H1 (cell line): ENCODE data around the gene FARSB. TPM values are rescaled to one million over a fixed set of nuclear protein-coding genes. Genes with fewer than 3 reads are reported as not detected.

Experiments
- CTCF ChIA-PET: fragments of 300-600 bp; sonication (Branson Sonifier 250); formaldehyde crosslinking; loops from one replicate; lab custom pipeline; 2021; ENCODE audit not compliant: partially characterized antibody; lab: Charles Lee
- POLR2A ChIA-PET: fragments of 300-600 bp; sonication (Branson Sonifier 250); formaldehyde crosslinking; loops from one replicate; lab custom pipeline; 2021; ENCODE audit warnings: inconsistent platforms; ENCODE audit not compliant: partially characterized antibody; lab: Charles Lee
- DNase-seq, 2 experiments: peaks; one replicate each; pipeline versions ENCODE4 v3.0.0 to v3.0.0-alpha.2; 2010 to 2022; ENCODE audit warnings: low spot score in 2 of 2, low read depth in 1 of 2, mixed read lengths in 1 of 2
- FAIRE-seq: peaks from 2 replicates; lab custom pipeline; 2011; peaks lifted over from hg19 to GRCh38; lab: Jason Lieb, UNC
- H2AFZ ChIP-seq: 2 replicates; pipeline ENCODE4 v1.8.1; 2012; ENCODE audit warnings: low read length, inconsistent platforms
- H2AK5ac ChIP-seq: 2 replicates; pipeline ENCODE4 v1.6.1; 2013; ENCODE audit warnings: low read depth, low read length
- H2BK120ac ChIP-seq: replicated peaks from 2 replicates; pipeline ENCODE3; 2013; ENCODE audit warnings: low read depth, low read length, inconsistent platforms
- H2BK12ac ChIP-seq: 2 replicates; pipeline ENCODE4 v1.6.1; 2013; ENCODE audit warnings: low read depth, low read length
- H2BK15ac ChIP-seq: 2 replicates; pipeline ENCODE4 v1.6.1; 2013; ENCODE audit warnings: low read length
- H2BK20ac ChIP-seq: 2 replicates; pipeline ENCODE4 v1.6.1; 2013; ENCODE audit warnings: low read length
- H2BK5ac ChIP-seq: 2 replicates; pipeline ENCODE4 v1.6.1; 2013; ENCODE audit warnings: low read depth, low read length
- H3K14ac ChIP-seq: 2 replicates; pipeline ENCODE4 v1.6.1; 2013; ENCODE audit warnings: inconsistent platforms; ENCODE audit not compliant: insufficient read length
- H3K18ac ChIP-seq: 2 replicates; pipeline ENCODE4 v1.6.1; 2013; ENCODE audit warnings: low read length; ENCODE audit errors: extremely low read depth
- H3K23ac ChIP-seq: 2 replicates; pipeline ENCODE4 v1.6.1; 2013; ENCODE audit warnings: inconsistent platforms; ENCODE audit not compliant: insufficient read length
- H3K23me2 ChIP-seq: 2 replicates; pipeline ENCODE4 v1.6.1; 2013; ENCODE audit warnings: low read depth, low read length
- H3K27ac ChIP-seq: 2 replicates; pipeline ENCODE4 v1.6.1; 2011; ENCODE audit warnings: low read depth, low read length, inconsistent platforms
- H3K27me3 ChIP-seq, 4 experiments: replicated peaks in 1 of 4; 1 replicate in 1 of 4; 2 replicates in 3 of 4; pipeline versions ENCODE4 v1.6.1 to v1.8.1; 2011 to 2013; ENCODE audit warnings: low read length in 3 of 4, mild to moderate bottlenecking in 3 of 4, inconsistent platforms in 2 of 4, mixed read lengths in 2 of 4, moderate library complexity in 1 of 4; ENCODE audit not compliant: control insufficient read depth in 3 of 4, insufficient read depth in 3 of 4; ENCODE audit errors: extremely low read depth in 1 of 4
- H3K36me3 ChIP-seq, 4 experiments: 2 replicates each; pipeline versions ENCODE4 v1.6.1 to v1.8.1; 2011 to 2013; ENCODE audit warnings: mild to moderate bottlenecking in 4 of 4, low read length in 3 of 4, moderate library complexity in 2 of 4, control low read depth in 1 of 4, inconsistent platforms in 1 of 4; ENCODE audit not compliant: insufficient read depth in 4 of 4, control insufficient read depth in 2 of 4
- H3K4ac ChIP-seq: replicated peaks from 2 replicates; pipeline ENCODE3; 2013; ENCODE audit warnings: low read length, low read depth, mixed read lengths, inconsistent platforms; ENCODE audit not compliant: insufficient read length
- H3K4me1 ChIP-seq, 4 experiments: replicated peaks in 1 of 4; 1 replicate in 1 of 4; 2 replicates in 3 of 4; pipeline versions ENCODE4 v1.6.1 to v1.8.1; 2011 to 2013; ENCODE audit warnings: low read length in 3 of 4, inconsistent platforms in 2 of 4, mixed read lengths in 1 of 4; ENCODE audit not compliant: insufficient read depth in 4 of 4, control insufficient read depth in 3 of 4
- H3K4me2 ChIP-seq, 2 experiments: 2 replicates each; pipeline versions ENCODE4 v1.6.1 to v1.8.1; 2011 to 2013; ENCODE audit warnings: low read depth in 2 of 2, low read length in 2 of 2, control low read depth in 1 of 2, inconsistent platforms in 1 of 2, mild to moderate bottlenecking in 1 of 2; ENCODE audit not compliant: insufficient read depth in 1 of 2
- H3K4me3 ChIP-seq, 4 experiments: fragments of 200-600, 300-600 bp in 1 of 4; sonication (generic), shearing (Covaris generic), sonication (Bioruptor Twin) in 1 of 4; 2 replicates each; pipeline versions ENCODE4 v1.5.1 to v1.8.1; 2011 to 2016; ENCODE audit warnings: low read length in 4 of 4, low read depth in 3 of 4, control low read depth in 2 of 4, inconsistent platforms in 2 of 4, mild to moderate bottlenecking in 2 of 4, mixed read lengths in 1 of 4, moderate library complexity in 1 of 4; ENCODE audit not compliant: insufficient read depth in 2 of 4; ENCODE audit errors: extremely low read depth in 1 of 4
- H3K56ac ChIP-seq: replicated peaks from 2 replicates; pipeline ENCODE3; 2013; ENCODE audit warnings: low read depth, mild to moderate bottlenecking, mixed read lengths, low read length, inconsistent platforms; ENCODE audit not compliant: insufficient read length
- H3K79me1 ChIP-seq: 2 replicates; pipeline ENCODE4 v1.6.1; 2013; ENCODE audit warnings: low read depth, low read length, control low read depth
- H3K79me2 ChIP-seq, 2 experiments: 2 replicates each; pipeline versions ENCODE4 v1.6.1 to v1.8.1; 2012 to 2013; ENCODE audit warnings: low read length in 2 of 2, mild to moderate bottlenecking in 2 of 2, inconsistent platforms in 1 of 2; ENCODE audit not compliant: insufficient read depth in 2 of 2, control insufficient read depth in 1 of 2
- H3K9ac ChIP-seq, 4 experiments: replicated peaks in 1 of 4; 1 replicate in 1 of 4; 2 replicates in 3 of 4; pipeline versions ENCODE4 v1.6.1 to v1.8.1; 2011 to 2013; ENCODE audit warnings: low read depth in 3 of 4, low read length in 3 of 4, control low read depth in 2 of 4, mild to moderate bottlenecking in 2 of 4, moderate library complexity in 2 of 4, inconsistent platforms in 1 of 4; ENCODE audit errors: extremely low read depth in 1 of 4
- H3K9me3 ChIP-seq, 2 experiments: 2 replicates each; pipeline versions ENCODE4 v1.6.1 to v1.8.1; 2012 to 2013; ENCODE audit warnings: mild to moderate bottlenecking in 2 of 2, moderate library complexity in 2 of 2, control low read depth in 1 of 2, inconsistent platforms in 1 of 2, low read depth in 1 of 2, low read length in 1 of 2, mixed read lengths in 1 of 2; ENCODE audit not compliant: insufficient read depth in 2 of 2
- H4K20me1 ChIP-seq, 2 experiments: replicated peaks in 1 of 2; 2 replicates each; pipeline versions ENCODE3 to v1.8.1; 2011 to 2013; ENCODE audit warnings: inconsistent platforms in 2 of 2, low read length in 2 of 2, mild to moderate bottlenecking in 1 of 2; ENCODE audit not compliant: insufficient read depth in 2 of 2, control insufficient read depth in 1 of 2
- H4K5ac ChIP-seq: 2 replicates; pipeline ENCODE4 v1.6.1; 2013; ENCODE audit warnings: low read length, low read depth, mixed read lengths, inconsistent platforms; ENCODE audit not compliant: insufficient read length
- H4K8ac ChIP-seq: 2 replicates; pipeline ENCODE4 v1.8.0; 2013; ENCODE audit warnings: mild to moderate bottlenecking, moderate library complexity, low read length, inconsistent platforms; ENCODE audit not compliant: insufficient read depth; ENCODE audit errors: extremely low read depth
- H4K91ac ChIP-seq: replicated peaks from 2 replicates; pipeline ENCODE3; 2013; ENCODE audit warnings: low read length, mixed read lengths, inconsistent platforms; ENCODE audit not compliant: insufficient read length
- NRF1 ChIP-seq: IDR thresholded peaks from 2 replicates; pipeline ENCODE4 v1.6.1; 2011; ENCODE audit warnings: mild to moderate bottlenecking, low read depth, low read length, improper control_type of control experiment
- SIRT6 ChIP-seq: IDR thresholded peaks from one replicate; pipeline ENCODE4 v1.7.1; 2012; ENCODE audit warnings: low read length, inconsistent platforms
- WGBS, 2 experiments: shearing (Covaris generic) in 1 of 2; methylation state at CpG; one replicate each; pipeline versions ENCODE4 v1.1.6 to v1.1.7; 2013 to 2015; ENCODE audit warnings: low lambda C conversion rate in 2 of 2, mixed read lengths in 2 of 2, inconsistent platforms in 1 of 2, low coverage in 1 of 2, missing lambda C conversion rate in 1 of 2; ENCODE audit not compliant: insufficient replicate concordance in 2 of 2, insufficient coverage in 1 of 2, insufficient read length in 1 of 2; ENCODE audit errors: extremely low coverage in 1 of 2, missing lambda C conversion rate in 1 of 2; 5-methylcytosine and 5-hydroxymethylcytosine counted together
- polyA plus RNA-seq, 7 experiments: library from polyadenylated mRNA; depleted of rRNA in 3 of 7; stranded (reverse) in 5 of 7; unstranded in 2 of 7; fragments of >200 nt in 5 of 7; fragments of 200-250 nt in 2 of 7; gene quantifications; 1 replicate in 5 of 7; 2 replicates in 1 of 7; 4 replicates in 1 of 7; pipeline versions ENCODE4 v1.2.1 to v1.2.3, GENCODE V29; 2011 to 2013; ENCODE audit warnings: missing spikeins in 2 of 7, mixed read lengths in 2 of 7
- total RNA-seq: library from RNA; stranded (reverse); fragmentation: NEBNext Ultra II Directional; extraction: Animal tissue kit (Norgen Biotek cat#: 25700); gene quantifications from 2 replicates; pipeline ENCODE4 v1.2.1, GENCODE V29; 2021
- TF ChIP-seq, protein P1 (sequence below): IDR thresholded peaks from 2 replicates; pipeline ENCODE4 v1.6.1; 2011; ENCODE audit warnings: low read depth, mild to moderate bottlenecking, low read length; ENCODE audit not compliant: insufficient read depth

FARSB gene
- total and polyA plus RNA-seq, 2 of the 8 experiments (the other 6 are each of a cell fraction or from before 2014, with no cell fraction given) = 21.0 to 37.9 TPM

DNA sequence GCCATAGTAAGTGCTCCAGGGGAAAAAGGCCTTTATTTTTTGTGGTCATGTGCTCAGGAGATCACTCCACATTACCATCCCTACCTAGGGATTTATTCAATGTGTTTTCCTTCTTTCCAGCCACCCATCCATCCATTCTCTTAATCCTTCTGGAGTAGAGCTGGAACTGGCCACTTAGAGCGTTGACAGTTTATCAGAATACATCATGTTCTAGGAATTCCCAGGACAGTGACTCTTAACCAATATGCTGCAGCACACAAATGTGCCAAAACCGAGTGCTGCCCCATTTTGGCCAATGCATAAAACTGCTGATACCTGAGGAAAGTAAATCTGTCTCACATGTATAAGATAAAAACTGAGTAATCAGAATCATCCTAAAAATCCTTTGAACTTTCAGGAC is 63.7 kb downstream of the FARSB start:
- Histone ChIP-seq H3K27ac (no peak overlapping the region), H2BK120ac (no peak overlapping the region), H3K56ac (no peak overlapping the region), H3K4me3 (no peak overlapping the region), H4K20me1 (no peaks in the 10 kb centered on the region), H3K79me2 (no peaks in the 10 kb centered on the region), H2BK20ac (no peak overlapping the region), H3K79me1 (no peaks in the 10 kb centered on the region; the same call in 1 of the 2 replicates), H3K4ac (no peak overlapping the region), H2BK15ac (no peak overlapping the region), H4K91ac (no peak overlapping the region), H3K9me3 (no peaks in the 10 kb centered on the region), H3K36me3 (peaks cover 0 to 26% (median 5%) of the 10 kb centered on the region in 4 experiments; a peak in 4 of 8 replicates), H3K14ac (no peak overlapping the region), H2AK5ac (no peak overlapping the region), H4K5ac (no peak overlapping the region), H2BK12ac (no peak overlapping the region), H3K18ac (no peak overlapping the region), H3K9ac (no peak overlapping the region), H3K23me2 (no peaks in the 10 kb centered on the region), H3K4me1 (no peaks in the 10 kb centered on the region), H3K23ac (no peak overlapping the region), H3K27me3 (no peaks in the 10 kb centered on the region), H2AFZ (no peak overlapping the region), H2BK5ac (no peak overlapping the region), H4K8ac (no peak overlapping the region), H3K4me2 (no peak overlapping the region)
- no peak for DNase-seq
- POLR2A ChIA-PET = no interaction called here
- TF ChIP-seq NRF1 (no peak), SIRT6 (no peak)
- TF ChIP-seq, protein P1, sequence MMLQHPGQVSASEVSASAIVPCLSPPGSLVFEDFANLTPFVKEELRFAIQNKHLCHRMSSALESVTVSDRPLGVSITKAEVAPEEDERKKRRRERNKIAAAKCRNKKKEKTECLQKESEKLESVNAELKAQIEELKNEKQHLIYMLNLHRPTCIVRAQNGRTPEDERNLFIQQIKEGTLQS = no peak
- CTCF ChIA-PET = no interaction called here
- 89% methylated on average over 2 of the region's 2 CpGs; no CpG with 5 or more reads in 1 of the 2 experiments for WGBS, 2 experiments
- FAIRE-seq = no peak
